Measurements from ENCODE around the gene SP2. TPM values are rescaled to one million over a fixed set of nuclear protein-coding genes. Genes with fewer than 3 reads are reported as not detected.

The SP2 gene
- total and polyA plus RNA-seq, 2 donors (not counting 1 experiment from before 2014, with no cell fraction given), result 1.5 to 2.6 TPM

DNA sequence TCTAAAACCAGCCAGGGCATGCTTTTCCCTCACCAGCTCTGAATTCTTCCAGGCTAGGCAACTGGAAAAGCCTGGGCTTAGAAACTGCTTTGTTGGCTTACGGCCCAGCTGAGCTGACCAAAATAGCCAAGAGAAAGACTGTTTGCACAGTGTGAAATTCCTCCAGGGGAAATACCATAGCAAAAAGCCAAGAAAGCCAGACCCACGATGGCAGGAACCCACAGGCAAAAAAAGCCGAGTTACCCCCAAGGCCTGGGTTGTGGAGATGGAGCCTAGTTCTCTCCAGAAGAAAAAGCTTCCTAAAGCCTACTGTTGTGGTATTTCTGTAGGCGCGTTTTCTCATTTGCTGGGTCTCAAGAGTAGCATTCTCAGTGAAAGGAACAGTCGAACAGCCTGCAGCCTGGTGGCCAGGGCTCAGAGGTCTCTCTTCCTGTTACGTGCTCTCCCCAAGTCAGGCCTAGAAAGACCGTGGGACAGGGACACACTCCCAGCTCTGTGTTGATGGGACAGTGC lies 9.2 kb downstream of the SP2 start:
- H3K9me3 ChIP-seq (ENCODE audit: control insufficient read depth, insufficient read depth, low read depth, low read length), result no peaks in the 10 kb centered on the region
- TF ChIP-seq, protein P1, sequence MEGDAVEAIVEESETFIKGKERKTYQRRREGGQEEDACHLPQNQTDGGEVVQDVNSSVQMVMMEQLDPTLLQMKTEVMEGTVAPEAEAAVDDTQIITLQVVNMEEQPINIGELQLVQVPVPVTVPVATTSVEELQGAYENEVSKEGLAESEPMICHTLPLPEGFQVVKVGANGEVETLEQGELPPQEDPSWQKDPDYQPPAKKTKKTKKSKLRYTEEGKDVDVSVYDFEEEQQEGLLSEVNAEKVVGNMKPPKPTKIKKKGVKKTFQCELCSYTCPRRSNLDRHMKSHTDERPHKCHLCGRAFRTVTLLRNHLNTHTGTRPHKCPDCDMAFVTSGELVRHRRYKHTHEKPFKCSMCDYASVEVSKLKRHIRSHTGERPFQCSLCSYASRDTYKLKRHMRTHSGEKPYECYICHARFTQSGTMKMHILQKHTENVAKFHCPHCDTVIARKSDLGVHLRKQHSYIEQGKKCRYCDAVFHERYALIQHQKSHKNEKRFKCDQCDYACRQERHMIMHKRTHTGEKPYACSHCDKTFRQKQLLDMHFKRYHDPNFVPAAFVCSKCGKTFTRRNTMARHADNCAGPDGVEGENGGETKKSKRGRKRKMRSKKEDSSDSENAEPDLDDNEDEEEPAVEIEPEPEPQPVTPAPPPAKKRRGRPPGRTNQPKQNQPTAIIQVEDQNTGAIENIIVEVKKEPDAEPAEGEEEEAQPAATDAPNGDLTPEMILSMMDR (conservative IDR thresholded peaks at IDR 0.05 in 1 of 2, IDR thresholded peaks at IDR 0.05 in 1 of 2; ENCODE audit: low read depth in 1 of 2, low read length in 2 of 2), result no peak
- no peak for TF ChIP-seq EZH2 (IDR thresholded peaks at IDR 0.05; ENCODE audit: low read length, missing control alignments)
- peak overlapping the region in 1 of 4 experiments; percentile 22 for H3K4me3 ChIP-seq (replicated peaks in 1 of 4; ENCODE audit: control extremely low read depth in 1 of 4, insufficient read depth in 1 of 4, low read depth in 3 of 4, low read length in 4 of 4)
- H3K36me3 ChIP-seq (ENCODE audit: control insufficient read depth, insufficient read depth, low read length), result peaks cover 1% of the 10 kb centered on the region
- H4K20me1 ChIP-seq (ENCODE audit: control insufficient read depth, extremely low read depth, insufficient read depth, low read length), result no peaks in the 10 kb centered on the region
- H3K9ac ChIP-seq (ENCODE audit: insufficient read depth, low read length), result no peak overlapping the region
- no peak overlapping the region for H2AFZ ChIP-seq (ENCODE audit: low read length)
- H3K79me2 ChIP-seq (ENCODE audit: control insufficient read depth, insufficient read depth, low read length), result peaks cover 2% of the 10 kb centered on the region
- H3K4me1 ChIP-seq (ENCODE audit: control insufficient read depth, extremely low read depth, insufficient read depth, low read length), result peaks cover 6% of the 10 kb centered on the region
- no peaks in the 10 kb centered on the region for H3K27me3 ChIP-seq (ENCODE audit: control insufficient read depth, insufficient read depth, low read length)
- H3K4me2 ChIP-seq (ENCODE audit: extremely low read depth, insufficient read depth, low read length), result no peak overlapping the region
- DNase-seq (ENCODE audit: low read depth in 2 of 2), result peak; percentile 73 to 87
- H3K27ac ChIP-seq (ENCODE audit: insufficient read depth, low read length), result no peak overlapping the region

DNA sequence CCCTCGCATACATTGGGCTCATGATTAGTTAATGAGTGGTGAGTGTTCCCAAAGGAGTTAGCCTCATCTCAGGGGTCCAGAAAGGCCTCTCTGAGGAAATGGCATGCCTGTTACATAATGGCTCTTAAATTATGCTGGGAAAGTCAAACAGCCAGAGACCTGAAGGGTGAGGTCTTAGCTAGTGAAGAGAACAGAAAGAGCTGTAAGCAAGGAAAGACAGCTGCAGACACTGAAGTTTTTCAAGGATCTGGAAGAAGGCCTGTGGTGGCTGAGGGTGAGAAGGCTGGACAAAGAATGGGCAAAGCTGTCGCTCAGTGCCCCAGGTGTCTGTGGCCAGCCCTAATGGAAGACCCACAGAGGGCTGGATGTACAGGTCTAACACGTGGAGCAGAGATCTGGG lies 10.4 kb downstream of the SP2 start:
- H3K4me2 ChIP-seq (ENCODE audit: extremely low read depth, insufficient read depth, low read length), result no peak overlapping the region
- H2AFZ ChIP-seq (ENCODE audit: low read length), result no peak overlapping the region
- H3K9me3 ChIP-seq (ENCODE audit: control insufficient read depth, insufficient read depth, low read depth, low read length), result no peaks in the 10 kb centered on the region
- no peaks in the 10 kb centered on the region for H3K36me3 ChIP-seq (ENCODE audit: control insufficient read depth, insufficient read depth, low read length)
- peaks cover 2% of the 10 kb centered on the region for H3K79me2 ChIP-seq (ENCODE audit: control insufficient read depth, insufficient read depth, low read length)
- no peak for TF ChIP-seq EZH2 (IDR thresholded peaks at IDR 0.05; ENCODE audit: low read length, missing control alignments)
- TF ChIP-seq, protein P1 (conservative IDR thresholded peaks at IDR 0.05 in 1 of 2, IDR thresholded peaks at IDR 0.05 in 1 of 2; ENCODE audit: low read depth in 1 of 2, low read length in 2 of 2), result no peak
- H3K4me3 ChIP-seq (replicated peaks in 1 of 4; ENCODE audit: control extremely low read depth in 1 of 4, insufficient read depth in 1 of 4, low read depth in 3 of 4, low read length in 4 of 4), result no peak overlapping the region
- H4K20me1 ChIP-seq (ENCODE audit: control insufficient read depth, extremely low read depth, insufficient read depth, low read length), result no peaks in the 10 kb centered on the region
- no peak overlapping the region for H3K27ac ChIP-seq (ENCODE audit: insufficient read depth, low read length)
- DNase-seq (ENCODE audit: low read depth in 2 of 2), result no peak
- no peak overlapping the region for H3K9ac ChIP-seq (ENCODE audit: insufficient read depth, low read length)
- H3K4me1 ChIP-seq (ENCODE audit: control insufficient read depth, extremely low read depth, insufficient read depth, low read length), result peaks cover 6% of the 10 kb centered on the region
- H3K27me3 ChIP-seq (ENCODE audit: control insufficient read depth, insufficient read depth, low read length), result no peaks in the 10 kb centered on the region

DNA sequence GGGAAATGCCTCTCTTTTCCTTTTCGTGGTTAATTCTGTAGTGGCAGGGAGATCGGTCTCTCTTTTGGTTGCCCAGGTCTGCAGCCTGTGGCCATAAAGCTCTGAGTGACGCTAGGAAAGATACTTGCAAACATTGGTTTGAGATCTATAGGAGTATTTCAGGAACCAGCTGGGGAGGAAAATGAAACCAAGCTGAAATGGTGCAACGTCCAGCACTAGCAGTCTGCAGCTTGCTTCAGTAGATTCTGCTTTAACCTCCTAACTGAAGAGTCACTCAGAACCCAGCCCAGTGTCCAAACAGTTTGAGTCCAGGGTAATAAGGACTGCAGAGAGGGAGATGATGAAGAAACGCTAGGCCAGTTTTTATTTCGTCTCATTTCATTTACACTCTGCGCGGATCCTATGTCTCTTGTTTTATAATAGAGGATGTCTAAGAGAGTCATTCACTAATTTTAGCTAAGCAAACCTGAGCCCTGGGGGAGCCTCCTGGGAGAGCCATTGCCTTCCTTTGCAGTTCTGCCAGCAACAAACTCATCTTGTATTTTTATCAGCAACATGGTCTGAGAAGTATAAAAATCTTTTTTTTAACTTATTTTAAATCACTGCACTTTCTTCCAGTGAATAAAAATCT lies 12.0 kb downstream of the SP2 start:
- Histone ChIP-seq H3K4me3 (replicated peaks in 1 of 4; ENCODE audit: control extremely low read depth in 1 of 4, insufficient read depth in 1 of 4, low read depth in 3 of 4, low read length in 4 of 4) (no peak overlapping the region), H3K9ac (ENCODE audit: insufficient read depth, low read length) (no peak overlapping the region), H3K4me2 (ENCODE audit: extremely low read depth, insufficient read depth, low read length) (peak overlapping the region; percentile 71), H2AFZ (ENCODE audit: low read length) (no peak overlapping the region), H4K20me1 (ENCODE audit: control insufficient read depth, extremely low read depth, insufficient read depth, low read length) (no peaks in the 10 kb centered on the region), H3K79me2 (ENCODE audit: control insufficient read depth, insufficient read depth, low read length) (peaks cover 2% of the 10 kb centered on the region), H3K27ac (ENCODE audit: insufficient read depth, low read length) (no peak overlapping the region), H3K27me3 (ENCODE audit: control insufficient read depth, insufficient read depth, low read length) (no peaks in the 10 kb centered on the region), H3K36me3 (ENCODE audit: control insufficient read depth, insufficient read depth, low read length) (no peaks in the 10 kb centered on the region), H3K4me1 (ENCODE audit: control insufficient read depth, extremely low read depth, insufficient read depth, low read length) (peaks cover 6% of the 10 kb centered on the region), H3K9me3 (ENCODE audit: control insufficient read depth, insufficient read depth, low read depth, low read length) (no peaks in the 10 kb centered on the region)
- TF ChIP-seq, protein P1 (conservative IDR thresholded peaks at IDR 0.05 in 1 of 2, IDR thresholded peaks at IDR 0.05 in 1 of 2; ENCODE audit: low read depth in 1 of 2, low read length in 2 of 2), result no peak
- TF ChIP-seq EZH2 (IDR thresholded peaks at IDR 0.05; ENCODE audit: low read length, missing control alignments), result no peak
- no peak for DNase-seq (ENCODE audit: low read depth in 2 of 2)
